ENCODE results near the gene VWA8.

The VWA8 gene

GRCh38 chr13:41971848-41972247 lies 10.9 kb upstream of the VWA8 start:
- TF ChIP-seq CTCF (IDR thresholded peaks at IDR 0.05; ENCODE audit: extremely low read depth, insufficient read depth, missing control alignments), result no peak
- no peak for DNase-seq (ENCODE audit: low spot score)
- in situ Hi-C loops (cut with MboI; ENCODE audit: low pct_unique_long_range_greater_than_20kb, low sequenced_read_pairs, unreplicated experiment), result no loop called here

- in situ Hi-C loops (cut with MboI; ENCODE audit: low pct_unique_long_range_greater_than_20kb, low sequenced_read_pairs, unreplicated experiment), result no loop called here
- no peak for DNase-seq (ENCODE audit: low spot score)
- no peak for TF ChIP-seq CTCF (IDR thresholded peaks at IDR 0.05; ENCODE audit: extremely low read depth, insufficient read depth, missing control alignments)
These were observed 10.0 kb upstream of the VWA8 start for GRCh38 chr13:41970918-41971317.

- in situ Hi-C loops (cut with MboI; ENCODE audit: low pct_unique_long_range_greater_than_20kb, low sequenced_read_pairs, unreplicated experiment), result no loop called here
- no peak for DNase-seq (ENCODE audit: low spot score)
- TF ChIP-seq CTCF (IDR thresholded peaks at IDR 0.05; ENCODE audit: extremely low read depth, insufficient read depth, missing control alignments), result no peak
These were observed 9.1 kb upstream of the VWA8 start for GRCh38 chr13:41970022-41970421.

- DNase-seq (ENCODE audit: low spot score), result no peak
- no peak for TF ChIP-seq CTCF (IDR thresholded peaks at IDR 0.05; ENCODE audit: extremely low read depth, insufficient read depth, missing control alignments)
- in situ Hi-C loops (cut with MboI; ENCODE audit: low pct_unique_long_range_greater_than_20kb, low sequenced_read_pairs, unreplicated experiment), result no loop called here
These were observed 8.2 kb upstream of the VWA8 start for GRCh38 chr13:41969072-41969471.

GRCh38 chr13:41966671-41967070 lies 5.8 kb upstream of the VWA8 start:
- no peak for TF ChIP-seq CTCF (IDR thresholded peaks at IDR 0.05; ENCODE audit: extremely low read depth, insufficient read depth, missing control alignments)
- in situ Hi-C loops (cut with MboI; ENCODE audit: low pct_unique_long_range_greater_than_20kb, low sequenced_read_pairs, unreplicated experiment), result no loop called here
- no peak for DNase-seq (ENCODE audit: low spot score)

- no peak for DNase-seq (ENCODE audit: low spot score)
- in situ Hi-C loops (cut with MboI; ENCODE audit: low pct_unique_long_range_greater_than_20kb, low sequenced_read_pairs, unreplicated experiment), result no loop called here
- no peak for TF ChIP-seq CTCF (IDR thresholded peaks at IDR 0.05; ENCODE audit: extremely low read depth, insufficient read depth, missing control alignments)
These were observed 2.1 kb upstream of the VWA8 start for GRCh38 chr13:41962994-41963393.

- in situ Hi-C loops (cut with MboI; ENCODE audit: low pct_unique_long_range_greater_than_20kb, low sequenced_read_pairs, unreplicated experiment), result no loop called here
- no peak for DNase-seq (ENCODE audit: low spot score)
- no peak for TF ChIP-seq CTCF (IDR thresholded peaks at IDR 0.05; ENCODE audit: extremely low read depth, insufficient read depth, missing control alignments)
These were observed 504 bp upstream of the VWA8 start for GRCh38 chr13:41961466-41961760.
